ENCODE measurements around the gene JAK1. TPM values are rescaled to one million over a fixed set of nuclear protein-coding genes. Genes with fewer than 3 reads are reported as not detected.

The JAK1 gene
- total and polyA plus RNA-seq, 5 donors = 33.1 to 106 (median 87.0) TPM

GRCh38 chr1:64847666-64848065, 118.7 kb downstream of the JAK1 start:
- DNase-seq = no peak
- no peak overlapping the region for H3K4me3 ChIP-seq (ENCODE audit: low read length)
- H3K27me3 ChIP-seq (ENCODE audit: control insufficient read depth, insufficient read depth) = no peaks in the 10 kb centered on the region
- intact Hi-C loops (cut with DNase I) = no loop called here
- no peak overlapping the region for H3K27ac ChIP-seq (ENCODE audit: low read length)
- ATAC-seq = no peak
- 82% methylated on average over 4 of the region's 4 CpGs for WGBS
- H3K9me3 ChIP-seq (ENCODE audit: control insufficient read depth, low read length) = no peaks in the 10 kb centered on the region
- H3K4me1 ChIP-seq (ENCODE audit: control insufficient read depth, insufficient read depth, low read length) = no peaks in the 10 kb centered on the region

DNA sequence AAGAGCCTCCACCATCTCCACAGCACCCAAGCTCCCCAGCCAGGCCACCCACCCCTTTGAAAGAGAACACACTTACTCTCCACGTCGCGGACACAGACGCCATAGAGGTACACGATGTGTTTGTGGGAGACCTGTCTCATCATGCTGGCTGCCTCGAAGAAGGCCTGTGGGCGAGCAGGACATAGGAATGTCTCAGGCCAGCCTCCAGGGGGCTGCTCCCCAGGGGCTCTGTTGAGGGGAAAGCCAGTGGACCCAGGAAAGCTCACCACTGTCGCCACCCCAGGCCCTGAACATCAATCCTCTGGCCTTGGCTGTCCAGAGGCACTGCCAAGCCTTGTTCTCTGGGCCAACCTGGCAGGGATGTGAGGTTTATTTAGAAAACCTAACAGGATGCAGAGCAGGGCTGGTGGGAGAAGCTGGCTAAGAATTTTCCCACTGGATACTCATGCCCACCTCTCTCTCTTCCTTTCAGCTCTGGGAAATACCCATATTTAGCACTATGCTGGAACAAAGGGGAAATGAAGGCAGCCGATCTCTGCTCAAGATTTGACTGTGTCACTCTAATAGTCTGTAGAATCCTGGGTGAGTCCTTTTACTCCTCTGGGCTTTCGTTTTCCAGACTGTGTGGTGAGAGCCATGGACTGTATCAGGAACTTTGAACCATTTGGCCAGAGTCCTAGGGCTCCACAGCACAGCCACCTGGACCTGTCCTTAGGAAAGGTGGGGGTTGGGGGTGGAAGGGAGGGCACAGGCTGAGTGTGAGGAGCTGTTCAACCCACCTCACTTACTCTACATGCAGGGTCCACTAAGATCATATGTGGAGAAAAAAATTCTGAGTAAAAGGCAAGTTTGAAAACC, 119.5 kb downstream of the JAK1 start:
- DNase-seq (no peak), ATAC-seq (no peak)
- intact Hi-C loops (cut with DNase I) = no loop called here

GRCh38 chr1:64845831-64846425, 120.4 kb downstream of the JAK1 start:
- no peaks in the 10 kb centered on the region for H3K9me3 ChIP-seq (ENCODE audit: control insufficient read depth, low read length)
- H3K4me3 ChIP-seq (ENCODE audit: low read length) = no peak overlapping the region
- intact Hi-C loops (cut with DNase I) = no loop called here
- H3K4me1 ChIP-seq (ENCODE audit: control insufficient read depth, insufficient read depth, low read length) = no peaks in the 10 kb centered on the region
- H3K27ac ChIP-seq (ENCODE audit: low read length) = no peak overlapping the region
- 94% methylated on average over 13 of the region's 13 CpGs for WGBS
- no peak for ATAC-seq
- DNase-seq = no peak
- H3K27me3 ChIP-seq (ENCODE audit: control insufficient read depth, insufficient read depth) = no peaks in the 10 kb centered on the region

More for the DNA sequence above, 119.5 kb downstream of the JAK1 start:
- Histone ChIP-seq H3K27ac (ENCODE audit: low read length) (no peak overlapping the region), H3K9me3 (ENCODE audit: control insufficient read depth, low read length) (no peaks in the 10 kb centered on the region), H3K4me1 (ENCODE audit: control insufficient read depth, insufficient read depth, low read length) (no peaks in the 10 kb centered on the region), H3K27me3 (ENCODE audit: control insufficient read depth, insufficient read depth) (no peaks in the 10 kb centered on the region), H3K4me3 (ENCODE audit: low read length) (no peak overlapping the region)
- 92% methylated on average over 10 of the region's 10 CpGs for WGBS

GRCh38 chr1:64844609-64845008, 121.7 kb downstream of the JAK1 start:
- Histone ChIP-seq H3K9me3 (ENCODE audit: control insufficient read depth, low read length) (no peaks in the 10 kb centered on the region), H3K4me3 (ENCODE audit: low read length) (no peak overlapping the region), H3K27me3 (ENCODE audit: control insufficient read depth, insufficient read depth) (no peaks in the 10 kb centered on the region), H3K4me1 (ENCODE audit: control insufficient read depth, insufficient read depth, low read length) (no peaks in the 10 kb centered on the region), H3K27ac (ENCODE audit: low read length) (no peak overlapping the region)
- 94% methylated on average over 7 of the region's 7 CpGs for WGBS
- DNase-seq (no peak), ATAC-seq (no peak)
- intact Hi-C loops (cut with DNase I) = no loop called here

DNA sequence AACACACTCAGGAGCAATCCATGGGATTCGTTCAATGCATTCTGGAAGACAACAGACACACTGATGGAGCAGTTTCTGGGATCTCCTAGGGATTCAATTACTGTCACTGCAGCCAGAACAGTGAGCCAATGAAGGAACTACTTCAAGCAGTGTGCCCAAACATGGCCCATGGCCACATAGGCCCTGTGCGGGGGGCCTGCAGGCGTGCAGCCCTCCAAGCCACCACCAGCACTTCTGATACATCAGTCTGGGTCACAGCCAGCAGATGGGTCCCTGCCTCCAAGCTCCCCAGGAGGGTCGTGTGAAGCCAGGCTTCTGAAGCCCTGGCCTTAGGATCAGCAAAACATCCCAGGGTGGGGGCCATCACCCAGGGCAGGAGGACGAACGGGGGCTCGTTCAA, 122.2 kb downstream of the JAK1 start:
- 90% methylated on average over 7 of the region's 7 CpGs for WGBS

DNA sequence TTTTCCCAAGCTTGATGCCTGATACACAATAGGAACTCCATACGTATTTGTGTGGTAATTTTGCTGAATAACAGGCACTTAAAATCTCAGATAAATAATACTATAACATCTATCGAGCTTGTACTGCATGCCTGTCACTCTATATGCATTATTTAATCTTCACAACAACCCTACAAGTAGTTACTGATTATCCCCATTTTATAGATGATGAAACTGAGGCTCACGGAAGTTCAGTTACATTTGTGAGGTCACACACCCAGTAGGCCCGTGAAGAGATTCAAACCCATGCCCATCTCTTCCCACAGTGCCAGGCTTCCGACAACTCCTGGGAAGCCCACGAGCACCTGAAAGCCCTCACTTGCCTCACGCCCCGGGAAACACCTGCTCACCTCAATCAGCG, 122.7 kb downstream of the JAK1 start:
- Histone ChIP-seq H3K27me3 (ENCODE audit: control insufficient read depth, insufficient read depth) (no peaks in the 10 kb centered on the region), H3K9me3 (ENCODE audit: control insufficient read depth, low read length) (no peaks in the 10 kb centered on the region), H3K4me1 (ENCODE audit: control insufficient read depth, insufficient read depth, low read length) (no peaks in the 10 kb centered on the region), H3K27ac (ENCODE audit: low read length) (no peak overlapping the region), H3K4me3 (ENCODE audit: low read length) (no peak overlapping the region)
- intact Hi-C loops (cut with DNase I) = no loop called here
- 96% methylated on average over 9 of the region's 9 CpGs for WGBS
- ATAC-seq (no peak), DNase-seq (no peak)

More for the DNA sequence above, 122.2 kb downstream of the JAK1 start:
- ATAC-seq = no peak
- intact Hi-C loops (cut with DNase I) = no loop called here
- Histone ChIP-seq H3K4me3 (ENCODE audit: low read length) (no peak overlapping the region), H3K27me3 (ENCODE audit: control insufficient read depth, insufficient read depth) (no peaks in the 10 kb centered on the region), H3K27ac (ENCODE audit: low read length) (no peak overlapping the region), H3K9me3 (ENCODE audit: control insufficient read depth, low read length) (no peaks in the 10 kb centered on the region), H3K4me1 (ENCODE audit: control insufficient read depth, insufficient read depth, low read length) (no peaks in the 10 kb centered on the region)
- no peak for DNase-seq

GRCh38 chr1:64842224-64842623, 124.1 kb downstream of the JAK1 start:
- Histone ChIP-seq H3K4me1 (ENCODE audit: control insufficient read depth, insufficient read depth, low read length) (no peaks in the 10 kb centered on the region), H3K4me3 (ENCODE audit: low read length) (no peak overlapping the region), H3K9me3 (ENCODE audit: control insufficient read depth, low read length) (no peaks in the 10 kb centered on the region), H3K27ac (ENCODE audit: low read length) (no peak overlapping the region), H3K27me3 (ENCODE audit: control insufficient read depth, insufficient read depth) (no peaks in the 10 kb centered on the region)
- ATAC-seq (peak in 1 of 2 donors; percentile 13), DNase-seq (no peak)
- WGBS = 47% methylated on average over 2 of the region's 2 CpGs
- intact Hi-C loops (cut with DNase I) = no loop called here

GRCh38 chr1:64841330-64842065, 124.9 kb downstream of the JAK1 start:
- Histone ChIP-seq H3K9me3 (ENCODE audit: control insufficient read depth, low read length) (no peaks in the 10 kb centered on the region), H3K27ac (ENCODE audit: low read length) (no peak overlapping the region), H3K4me1 (ENCODE audit: control insufficient read depth, insufficient read depth, low read length) (no peaks in the 10 kb centered on the region), H3K27me3 (ENCODE audit: control insufficient read depth, insufficient read depth) (no peaks in the 10 kb centered on the region), H3K4me3 (ENCODE audit: low read length) (no peak overlapping the region)
- ATAC-seq = no peak
- intact Hi-C loops (cut with DNase I) = no loop called here
- no peak for DNase-seq
- WGBS = 81% methylated on average over 6 of the region's 6 CpGs

DNA sequence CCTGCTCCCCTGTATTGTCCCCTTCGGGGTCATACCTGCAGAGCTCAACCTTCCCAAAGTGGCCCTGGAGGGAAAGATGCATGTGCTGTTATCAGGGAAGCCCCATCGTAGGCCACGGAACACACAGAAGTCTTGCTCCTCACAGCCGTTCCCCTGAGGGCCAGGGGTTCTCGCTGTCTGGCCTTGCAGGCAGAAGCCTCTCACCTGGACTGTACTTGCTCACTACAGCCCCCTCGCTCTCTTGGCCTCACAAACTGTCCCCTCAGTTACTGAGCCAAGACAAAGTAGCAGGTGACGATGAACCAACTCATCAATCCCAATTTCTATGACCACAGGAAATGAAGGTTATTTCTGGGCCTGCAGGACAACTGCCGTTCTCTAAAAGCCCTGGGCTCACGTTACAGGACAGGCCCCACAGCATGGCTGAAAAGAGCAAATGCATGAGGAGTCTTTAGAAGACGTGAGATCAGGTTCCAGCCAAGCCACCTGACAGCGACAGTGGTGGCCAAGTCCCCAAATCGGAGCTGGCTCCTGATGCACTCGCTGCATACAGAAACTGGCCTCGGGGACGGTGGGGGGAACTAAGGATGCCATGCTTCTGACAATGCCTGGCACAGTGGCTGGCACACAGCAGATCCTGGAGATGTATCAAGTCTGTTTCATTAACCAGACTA, 126.5 kb downstream of the JAK1 start:
- no peak for ATAC-seq
- intact Hi-C loops (cut with DNase I) = no loop called here
- Histone ChIP-seq H3K4me3 (ENCODE audit: low read length) (no peak overlapping the region), H3K4me1 (ENCODE audit: control insufficient read depth, insufficient read depth, low read length) (no peaks in the 10 kb centered on the region), H3K27me3 (ENCODE audit: control insufficient read depth, insufficient read depth) (no peaks in the 10 kb centered on the region), H3K27ac (ENCODE audit: low read length) (no peak overlapping the region), H3K9me3 (ENCODE audit: control insufficient read depth, low read length) (no peaks in the 10 kb centered on the region)
- 92% methylated on average over 15 of the region's 15 CpGs for WGBS
- no peak for DNase-seq

DNA sequence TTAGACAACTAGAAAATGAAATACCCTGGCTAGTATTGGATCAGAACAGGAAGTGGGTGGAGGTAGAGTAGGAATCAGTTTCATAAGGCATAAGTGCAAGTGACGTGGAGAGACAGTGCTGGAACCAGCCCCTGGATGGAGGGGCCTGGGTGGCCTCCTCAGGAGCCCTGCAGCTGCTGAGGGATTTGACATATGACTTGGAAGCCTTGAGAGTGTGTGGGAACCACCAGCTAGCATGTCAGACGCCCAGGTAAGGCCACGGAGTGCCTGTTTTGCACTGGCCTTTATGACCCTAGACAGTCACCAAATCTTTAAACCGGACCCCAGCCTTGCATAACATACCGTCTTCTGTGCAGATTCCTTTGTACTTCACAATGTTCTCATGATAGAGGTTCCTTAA, 127.1 kb downstream of the JAK1 start:
- no peak overlapping the region for H3K27ac ChIP-seq (ENCODE audit: low read length)
- DNase-seq = no peak
- H3K4me1 ChIP-seq (ENCODE audit: control insufficient read depth, insufficient read depth, low read length) = no peaks in the 10 kb centered on the region
- no peaks in the 10 kb centered on the region for H3K9me3 ChIP-seq (ENCODE audit: control insufficient read depth, low read length)
- 89% methylated on average over 5 of the region's 5 CpGs for WGBS
- no peak for ATAC-seq
- intact Hi-C loops (cut with DNase I) = no loop called here
- H3K27me3 ChIP-seq (ENCODE audit: control insufficient read depth, insufficient read depth) = no peaks in the 10 kb centered on the region
- no peak overlapping the region for H3K4me3 ChIP-seq (ENCODE audit: low read length)

GRCh38 chr1:64838486-64838885, 127.9 kb downstream of the JAK1 start:
- intact Hi-C loops (cut with DNase I) = no loop called here
- WGBS = 87% methylated on average over 7 of the region's 7 CpGs

More at GRCh38 chr1:64838486-64838885, 127.9 kb downstream of the JAK1 start:
- Histone ChIP-seq H3K4me3 (ENCODE audit: low read length) (no peak overlapping the region), H3K4me1 (ENCODE audit: control insufficient read depth, insufficient read depth, low read length) (no peaks in the 10 kb centered on the region), H3K27me3 (ENCODE audit: control insufficient read depth, insufficient read depth) (no peaks in the 10 kb centered on the region), H3K27ac (ENCODE audit: low read length) (no peak overlapping the region), H3K9me3 (ENCODE audit: control insufficient read depth, low read length) (no peaks in the 10 kb centered on the region)
- no peak for DNase-seq
- ATAC-seq = peak; percentile 21 to 81

All from right cardiac atrium (tissue), 5 donors.